22Rv1 (cell line): ENCODE measurements around the gene LDLRAD4.

Source experiments
- H3K27ac ChIP-seq: fragments of 450-650 bp; 2 replicates; pipeline ENCODE4 v1.5.1; 2017
- CTCF ChIP-seq: fragments of 450-650 bp; IDR thresholded peaks from 2 replicates; pipeline ENCODE4 v1.5.1; 2017; ENCODE audit warnings: mild to moderate bottlenecking
- ZFX ChIP-seq: fragments of 450-650 bp; IDR thresholded peaks from 2 replicates; pipeline ENCODE4 v1.6.1; 2017; ENCODE audit warnings: antibody characterized with exemption, borderline replicate concordance

Gene LDLRAD4

GRCh38 chr18:13511961-13512577, 293.5 kb downstream of the LDLRAD4 start:
- no peak overlapping the region for H3K27ac ChIP-seq
- TF ChIP-seq ZFX (no peak), CTCF (no peak)

GRCh38 chr18:13513021-13513420, 294.5 kb downstream of the LDLRAD4 start:
- TF ChIP-seq ZFX (no peak), CTCF (no peak)
- H3K27ac ChIP-seq: no peak overlapping the region

- H3K27ac ChIP-seq: no peak overlapping the region
- no peak for TF ChIP-seq CTCF
- no peak for TF ChIP-seq ZFX
Measured at GRCh38 chr18:13513481-13513880, 294.9 kb downstream of the LDLRAD4 start.

GRCh38 chr18:13514558-13514957, 296.0 kb downstream of the LDLRAD4 start:
- no peak for TF ChIP-seq CTCF
- no peak overlapping the region for H3K27ac ChIP-seq

- no peak for TF ChIP-seq CTCF
- TF ChIP-seq ZFX: no peak
- H3K27ac ChIP-seq: no peak overlapping the region
Measured at GRCh38 chr18:13516855-13517254, 298.3 kb downstream of the LDLRAD4 start.

- H3K27ac ChIP-seq: no peak overlapping the region
- TF ChIP-seq CTCF (no peak), ZFX (no peak)
Measured at GRCh38 chr18:13517369-13517768, 298.8 kb downstream of the LDLRAD4 start.

- no peak overlapping the region for H3K27ac ChIP-seq
- no peak for TF ChIP-seq CTCF
- TF ChIP-seq ZFX: no peak
Measured at GRCh38 chr18:13518382-13518781, 299.8 kb downstream of the LDLRAD4 start.
